Measurements from ENCODE around the gene MDM2. TPM values are rescaled to one million over a fixed set of nuclear protein-coding genes. Genes with fewer than 3 reads are reported as not detected.
"Not testable (repeated sequence)": the region's sequence is repeated elsewhere in the genome, so short reads cannot be mapped to it uniquely, and the experiment has no call there.

MDM2 gene
- polyA plus RNA-seq, 4 donors: 52.3 to 76.4 (median 57.5) TPM

- no peak for DNase-seq (ENCODE audit: low read depth in 4 of 4, low spot score in 2 of 4)
These were observed 16.2 kb downstream of the MDM2 start for GRCh38 chr12:68824131-68824530.

DNA sequence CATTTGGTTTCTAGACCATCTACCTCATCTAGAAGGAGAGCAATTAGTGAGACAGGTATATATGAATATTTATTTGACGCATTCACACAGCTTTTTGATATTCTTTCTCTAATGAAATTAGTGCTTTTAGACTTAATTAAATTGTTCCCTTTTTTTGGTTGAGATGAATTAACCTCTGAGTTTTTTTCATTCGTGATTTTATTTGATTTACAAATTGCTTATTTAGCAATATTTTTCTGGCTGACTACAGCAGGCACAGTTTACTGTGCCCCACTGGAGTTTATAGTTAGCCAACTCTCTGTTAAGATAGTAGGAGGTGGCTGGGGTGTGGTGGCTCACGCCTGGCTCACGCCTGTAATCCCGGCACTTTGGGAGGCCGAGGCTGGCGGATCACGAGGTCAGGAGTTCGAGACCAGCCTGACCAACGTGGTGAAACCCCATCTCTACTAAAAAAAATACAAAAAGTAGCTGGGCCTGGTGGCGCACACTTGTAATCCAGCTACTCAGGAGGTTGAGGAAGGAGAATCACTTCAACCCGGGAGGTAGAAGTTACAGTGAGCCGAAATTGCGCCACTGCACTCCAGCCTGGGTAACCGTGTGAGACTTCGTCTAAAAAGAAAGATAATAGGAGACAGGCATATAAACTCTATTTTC, 16.7 kb downstream of the MDM2 start:
- DNase-seq (ENCODE audit: low read depth in 4 of 4, low spot score in 2 of 4): no peak

DNA sequence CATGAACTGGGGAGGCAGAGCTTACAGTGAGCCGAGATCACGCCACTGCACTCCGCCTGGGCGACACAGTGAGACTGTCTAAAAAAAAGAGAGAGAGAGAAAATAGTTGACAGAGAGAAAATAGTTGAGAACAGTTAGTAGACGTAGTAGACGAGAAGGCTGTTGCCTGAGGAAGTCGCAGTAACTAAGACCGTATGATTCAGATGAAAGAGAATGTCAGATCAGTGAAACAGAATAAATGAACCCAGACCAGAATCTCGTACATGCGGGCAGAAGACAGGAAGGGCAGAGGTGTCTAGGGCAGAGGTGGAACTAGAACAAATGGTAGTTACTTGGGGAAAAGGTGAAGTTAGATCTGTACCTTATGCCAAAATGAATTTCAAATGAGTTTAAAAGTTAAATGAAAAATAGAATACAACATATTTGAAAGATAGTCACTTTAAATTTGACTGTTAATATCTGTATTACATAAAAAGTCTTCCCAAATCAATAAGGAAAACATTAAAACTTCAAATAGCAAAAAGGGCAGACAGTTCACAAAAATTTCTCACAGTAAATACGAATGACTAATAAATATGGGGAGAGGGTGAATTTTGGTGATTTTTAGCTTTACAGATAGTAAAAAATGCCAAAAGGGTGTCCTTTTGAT, 17.7 kb downstream of the MDM2 start:
- DNase-seq (ENCODE audit: low read depth in 4 of 4, low spot score in 2 of 4): no peak

DNA sequence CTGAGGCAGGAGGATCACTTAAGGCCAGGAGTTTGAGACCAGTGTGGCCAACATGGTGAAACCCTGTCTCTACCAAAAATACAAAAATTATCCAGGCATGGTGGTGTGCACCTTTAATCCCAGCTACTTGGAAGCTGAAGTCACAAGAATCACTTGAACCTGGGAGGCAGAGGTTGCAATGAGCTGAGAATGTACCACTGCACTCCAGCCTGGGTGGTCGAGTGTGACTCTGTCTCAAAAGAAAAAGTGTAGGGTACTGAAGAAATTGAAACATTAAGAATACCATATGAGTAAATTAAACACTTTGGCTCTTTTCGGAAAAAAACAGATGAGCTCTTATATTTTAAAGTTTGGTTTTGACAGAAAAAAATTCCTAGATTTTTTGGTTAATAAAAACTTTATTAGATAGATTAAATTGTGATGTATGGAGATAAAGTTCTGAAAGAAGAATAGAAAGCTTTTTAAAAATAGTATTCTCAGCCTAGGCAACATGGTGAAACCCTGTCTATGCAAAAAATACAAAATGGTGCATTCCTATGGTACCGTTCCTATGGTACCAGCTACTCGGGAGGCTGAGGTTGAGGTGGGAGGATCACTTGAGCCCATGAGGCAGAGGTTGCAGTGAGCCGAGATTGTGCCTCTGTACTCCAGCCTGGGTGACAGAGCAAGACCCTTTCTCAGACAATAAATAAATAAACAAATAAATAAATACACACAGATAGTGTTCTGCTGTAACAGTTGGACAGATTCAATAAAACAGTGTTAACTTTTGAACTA, 20.1 kb downstream of the MDM2 start:
- no peak for DNase-seq (ENCODE audit: low read depth in 4 of 4, low spot score in 2 of 4)

DNA sequence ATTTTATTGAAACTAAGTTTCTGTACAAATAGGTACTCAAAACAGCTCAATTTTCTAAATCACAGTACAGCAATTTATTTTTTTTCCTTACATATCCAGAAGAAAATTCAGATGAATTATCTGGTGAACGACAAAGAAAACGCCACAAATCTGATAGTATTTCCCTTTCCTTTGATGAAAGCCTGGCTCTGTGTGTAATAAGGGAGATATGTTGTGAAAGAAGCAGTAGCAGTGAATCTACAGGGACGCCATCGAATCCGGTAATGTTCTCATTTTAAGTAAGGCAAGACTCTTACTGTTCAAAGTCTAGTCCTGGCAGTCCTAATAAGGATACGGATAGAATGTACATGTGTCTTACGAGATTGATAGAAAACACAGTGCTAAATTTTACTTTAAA, 20.7 kb downstream of the MDM2 start:
- DNase-seq (ENCODE audit: low read depth in 4 of 4, low spot score in 2 of 4): no peak

DNA sequence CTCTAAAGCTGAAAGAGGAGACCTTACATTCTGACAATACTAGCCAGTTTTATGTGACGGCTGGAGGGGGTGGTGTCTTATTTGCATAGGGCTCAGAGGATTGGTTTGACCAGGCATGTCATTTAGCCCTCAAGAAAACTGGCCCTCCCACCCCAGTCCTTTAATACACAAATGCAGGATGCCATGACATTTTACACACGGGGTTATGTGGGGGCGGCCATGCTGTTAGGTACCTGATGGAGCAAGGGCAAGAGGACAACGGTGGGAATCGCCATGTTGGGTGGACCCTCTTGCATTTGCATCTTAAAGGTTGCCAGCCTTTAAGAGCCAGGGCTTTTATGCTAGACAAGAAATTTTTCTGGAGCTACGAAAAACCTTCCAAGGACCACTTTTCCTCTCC, 23.3 kb downstream of the MDM2 start:
- DNase-seq (ENCODE audit: low read depth in 4 of 4, low spot score in 2 of 4): no peak

- no peak for DNase-seq (ENCODE audit: low read depth in 4 of 4, low spot score in 2 of 4)
These were observed 23.9 kb downstream of the MDM2 start for GRCh38 chr12:68831751-68832503.

DNA sequence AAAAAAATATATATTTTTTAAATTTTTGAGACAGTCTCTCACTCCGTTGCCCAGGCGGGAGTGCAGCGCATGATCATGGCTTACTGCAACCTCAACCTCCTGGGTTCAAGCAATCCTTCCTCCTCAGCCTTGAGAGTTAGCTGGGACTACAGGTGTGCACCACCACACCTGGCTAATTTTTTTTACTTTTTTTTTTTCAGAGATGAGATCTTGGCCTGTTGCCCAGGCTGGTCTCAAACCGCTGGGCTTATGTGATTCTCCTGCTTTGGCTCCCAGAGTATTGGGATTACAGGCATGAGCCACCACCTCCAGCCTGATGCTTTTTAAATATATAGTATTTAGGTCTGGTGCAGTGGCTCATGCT, 24.5 kb downstream of the MDM2 start:
- no peak for DNase-seq (ENCODE audit: low read depth in 4 of 4, low spot score in 2 of 4)

DNA sequence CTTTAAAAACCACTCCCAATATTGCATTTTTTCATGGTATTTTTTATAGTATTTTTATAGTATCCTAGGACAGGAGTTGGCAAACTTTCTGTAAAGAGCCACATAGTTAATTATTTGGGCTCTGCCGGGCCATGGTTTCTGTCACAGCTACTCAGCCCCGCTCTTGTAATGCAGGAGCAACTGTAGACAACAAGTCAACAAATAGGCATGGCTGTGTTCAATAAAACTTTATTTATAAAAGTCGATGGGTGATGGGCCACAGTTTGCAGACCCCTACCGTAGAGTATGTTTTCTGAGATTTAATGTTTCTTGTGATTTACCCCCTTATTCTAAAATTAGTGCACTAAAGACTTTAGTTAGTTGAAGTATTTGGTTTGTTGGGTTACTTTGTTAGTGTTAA, 25.5 kb downstream of the MDM2 start:
- DNase-seq (ENCODE audit: low read depth in 4 of 4, low spot score in 2 of 4): no peak

GRCh38 chr12:68835333-68835908, 27.4 kb downstream of the MDM2 start:
- no peak for DNase-seq (ENCODE audit: low read depth in 4 of 4, low spot score in 2 of 4)

- no peak for DNase-seq (ENCODE audit: low read depth in 4 of 4, low spot score in 2 of 4)
These were observed 29.2 kb downstream of the MDM2 start for GRCh38 chr12:68837215-68837614.

- DNase-seq (ENCODE audit: low read depth in 4 of 4, low spot score in 2 of 4): no peak
These were observed 30.3 kb downstream of the MDM2 start for GRCh38 chr12:68838046-68838886.

- no peak for DNase-seq (ENCODE audit: low read depth in 4 of 4, low spot score in 2 of 4)
These were observed 31.5 kb downstream of the MDM2 start for GRCh38 chr12:68839183-68840147.

DNA sequence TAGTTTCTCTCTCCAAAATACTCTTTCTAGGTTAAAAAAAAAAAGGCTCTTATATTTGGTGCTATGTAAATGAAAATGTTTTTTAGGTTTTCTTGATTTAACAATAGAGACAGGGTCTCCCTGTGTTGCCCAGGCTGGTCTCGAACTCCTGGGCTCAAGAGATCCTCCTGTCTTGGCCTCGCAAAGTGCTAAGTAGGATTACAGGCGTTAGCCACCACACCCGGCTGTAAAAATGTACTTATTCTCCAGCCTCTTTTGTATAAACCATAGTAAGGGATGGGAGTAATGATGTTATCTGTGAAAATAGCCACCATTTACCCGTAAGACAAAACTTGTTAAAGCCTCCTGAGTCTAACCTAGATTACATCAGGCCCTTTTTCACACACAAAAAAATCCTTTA, 33.2 kb downstream of the MDM2 start:
- not testable (repeated sequence) for DNase-seq (ENCODE audit: low read depth in 4 of 4, low spot score in 2 of 4)

DNA sequence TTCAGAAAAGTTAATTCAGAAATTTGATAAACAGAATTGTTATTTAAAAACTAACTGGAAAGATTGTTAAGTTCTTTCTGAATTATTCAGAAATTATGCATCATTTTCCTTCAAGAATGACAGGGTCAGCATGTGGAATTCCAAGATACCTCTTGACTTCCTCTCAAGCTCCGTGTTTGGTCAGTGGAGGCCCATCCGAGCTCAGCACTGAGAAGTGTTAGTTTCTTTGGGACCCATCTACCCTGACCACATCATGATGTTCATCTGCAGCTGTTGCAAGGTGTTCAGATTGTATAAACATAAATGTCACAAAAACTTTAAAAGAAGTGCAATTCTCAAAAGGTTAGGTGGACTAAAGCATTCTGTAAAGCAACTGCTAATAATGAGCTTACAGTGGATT, 33.7 kb downstream of the MDM2 start:
- DNase-seq (ENCODE audit: low read depth in 4 of 4, low spot score in 2 of 4): no peak

- DNase-seq (ENCODE audit: low read depth in 4 of 4, low spot score in 2 of 4): no peak
These were observed 34.1 kb downstream of the MDM2 start for GRCh38 chr12:68842123-68842522.

GRCh38 chr12:68842784-68843567, 35.0 kb downstream of the MDM2 start:
- DNase-seq (ENCODE audit: low read depth in 4 of 4, low spot score in 2 of 4): no peak

DNA sequence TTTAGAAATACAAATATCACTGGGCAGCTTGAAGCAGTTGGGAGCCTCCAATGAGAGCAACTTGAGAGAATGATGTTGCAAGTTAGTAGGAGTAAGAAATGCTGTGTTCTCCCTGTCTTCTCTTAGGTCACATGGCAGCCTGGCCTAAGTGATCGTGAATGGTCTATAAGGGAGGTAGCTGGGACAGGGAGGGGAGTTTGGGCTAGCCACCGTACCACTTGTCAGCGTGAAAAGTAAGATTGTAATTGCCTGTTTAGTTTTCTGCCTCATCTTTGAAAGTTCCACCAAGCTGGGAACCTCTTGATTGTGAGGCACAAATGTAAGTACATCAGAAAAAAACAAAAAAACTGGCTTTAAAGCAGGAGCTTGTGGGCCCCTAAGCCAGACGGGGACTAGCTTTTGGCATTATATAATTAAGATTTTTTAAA, 36.4 kb downstream of the MDM2 start:
- no peak for DNase-seq (ENCODE audit: low read depth in 4 of 4, low spot score in 2 of 4)

All from left renal cortex interstitium (tissue), 4 donors.